NCI-H1417 (cell line): ENCODE measurements around the gene ABTB1.

Experiments used
- DNase-seq, 3 experiments: peaks; one replicate each; lab custom pipeline; 2025; lab: John Stamatoyannopoulos, UW

ABTB1 gene

DNA sequence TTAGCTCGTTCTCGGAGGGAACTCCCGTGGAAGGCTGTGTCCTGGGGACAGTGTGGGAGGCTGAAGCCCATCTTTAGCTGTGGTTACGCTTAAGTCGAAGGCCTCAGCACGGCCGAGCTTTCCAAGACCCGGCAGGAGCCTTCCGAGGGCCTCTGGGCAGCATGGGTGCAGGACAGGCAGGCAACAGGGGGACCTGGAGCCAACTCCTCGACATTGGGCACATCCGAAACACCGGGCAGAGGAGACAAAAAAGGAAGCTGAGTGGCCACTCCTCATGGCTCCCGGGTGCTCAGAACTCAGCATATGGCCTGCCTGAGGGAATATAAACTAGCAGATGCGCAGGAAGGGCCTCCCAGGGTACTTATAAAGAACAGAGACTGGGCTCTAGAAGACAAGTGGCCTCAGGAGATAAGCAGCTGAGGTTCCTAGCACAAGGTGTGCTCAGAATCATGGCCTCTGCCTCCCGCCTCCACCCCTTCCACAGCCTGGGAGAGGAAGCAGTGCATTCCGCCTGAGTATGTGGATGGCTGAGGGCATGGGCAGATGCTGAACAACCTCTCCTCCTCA lies 34.1 kb downstream of the ABTB1 start:
- DNase-seq, result peak in 1 of 3 experiments; percentile 16

DNA sequence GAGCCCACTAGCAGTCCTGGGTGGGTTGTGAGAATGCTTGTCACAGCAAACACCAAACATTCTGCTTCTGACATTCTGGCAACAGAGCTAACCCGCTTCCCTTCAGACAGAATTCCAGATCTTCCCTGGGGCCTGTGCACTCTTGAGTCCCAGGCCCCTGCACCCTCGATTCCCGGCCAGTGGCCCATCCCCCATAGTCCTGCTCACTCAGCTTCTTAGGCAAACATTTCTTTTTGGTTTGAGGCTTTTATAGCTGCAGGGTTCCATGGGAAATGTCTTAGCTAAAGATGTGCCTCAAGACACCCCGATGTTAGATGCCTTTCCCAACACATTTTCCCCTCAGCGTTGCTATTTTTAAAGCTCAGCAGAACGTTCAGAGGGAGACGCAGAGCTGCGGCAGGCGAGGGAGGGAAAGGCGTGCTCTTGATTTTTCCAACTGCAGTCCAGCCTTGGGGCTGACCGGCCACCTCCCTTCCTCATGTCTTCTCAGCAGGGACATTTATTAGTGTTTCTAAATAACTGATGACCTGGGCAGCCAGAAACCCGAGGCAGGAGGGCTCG lies 35.2 kb downstream of the ABTB1 start:
- DNase-seq, result peak in 2 of 3 experiments; percentile 52 to 65

DNA sequence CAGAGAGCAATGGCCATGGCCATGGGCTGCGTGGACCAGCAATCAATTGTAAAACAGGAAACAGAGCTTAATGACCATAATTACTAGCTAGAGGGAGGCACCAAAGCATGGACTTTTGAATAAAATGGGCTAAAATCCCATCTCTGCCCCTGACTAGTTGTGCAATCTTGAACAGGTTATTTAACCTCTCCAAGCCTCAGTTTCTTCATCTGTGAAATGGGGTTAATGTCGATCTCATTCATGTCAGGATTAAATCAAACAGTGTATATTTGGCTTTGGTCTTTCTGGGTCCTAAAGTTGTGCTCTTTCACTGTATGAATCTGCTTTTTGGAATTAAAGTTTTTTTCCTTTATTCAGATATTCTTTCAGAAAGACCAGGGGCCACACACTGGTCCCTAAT lies 36.1 kb downstream of the ABTB1 start:
- DNase-seq, result peak in 1 of 3 experiments; percentile 76

DNA sequence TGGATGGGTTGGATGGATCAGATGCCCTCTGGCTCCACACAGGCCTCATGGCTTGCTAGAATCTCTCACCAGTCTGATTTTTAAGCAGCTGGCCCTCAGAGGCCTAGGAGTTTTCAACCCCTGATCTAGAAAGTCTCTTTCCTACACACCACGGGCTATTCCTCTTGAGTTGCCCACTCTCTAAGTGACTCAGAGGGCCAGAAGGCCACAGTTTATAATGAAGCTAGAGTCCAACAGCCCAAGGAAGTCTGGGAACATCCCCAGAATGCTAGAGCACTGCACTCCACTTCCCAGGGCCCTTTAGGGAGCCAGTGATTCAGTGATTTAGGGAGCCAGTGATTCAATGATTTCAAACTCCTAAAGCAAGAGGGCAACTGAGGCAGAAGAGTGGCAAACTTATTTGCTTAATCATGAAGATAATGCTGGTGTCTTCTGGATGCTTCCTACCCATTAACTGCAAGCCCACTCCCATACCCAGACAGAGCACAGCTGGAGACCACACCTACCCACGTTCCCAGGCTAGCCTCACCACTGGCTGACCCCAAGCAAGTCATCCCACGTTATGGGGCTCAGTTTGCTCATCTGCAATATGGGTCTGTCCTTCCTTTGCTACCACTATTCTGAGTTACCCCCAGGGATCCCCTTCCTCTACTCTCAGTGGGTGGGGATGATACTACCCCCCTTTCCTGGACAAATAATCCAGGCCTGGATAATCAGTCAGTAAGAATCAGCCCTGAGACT lies 36.7 kb downstream of the ABTB1 start:
- no peak for DNase-seq

DNA sequence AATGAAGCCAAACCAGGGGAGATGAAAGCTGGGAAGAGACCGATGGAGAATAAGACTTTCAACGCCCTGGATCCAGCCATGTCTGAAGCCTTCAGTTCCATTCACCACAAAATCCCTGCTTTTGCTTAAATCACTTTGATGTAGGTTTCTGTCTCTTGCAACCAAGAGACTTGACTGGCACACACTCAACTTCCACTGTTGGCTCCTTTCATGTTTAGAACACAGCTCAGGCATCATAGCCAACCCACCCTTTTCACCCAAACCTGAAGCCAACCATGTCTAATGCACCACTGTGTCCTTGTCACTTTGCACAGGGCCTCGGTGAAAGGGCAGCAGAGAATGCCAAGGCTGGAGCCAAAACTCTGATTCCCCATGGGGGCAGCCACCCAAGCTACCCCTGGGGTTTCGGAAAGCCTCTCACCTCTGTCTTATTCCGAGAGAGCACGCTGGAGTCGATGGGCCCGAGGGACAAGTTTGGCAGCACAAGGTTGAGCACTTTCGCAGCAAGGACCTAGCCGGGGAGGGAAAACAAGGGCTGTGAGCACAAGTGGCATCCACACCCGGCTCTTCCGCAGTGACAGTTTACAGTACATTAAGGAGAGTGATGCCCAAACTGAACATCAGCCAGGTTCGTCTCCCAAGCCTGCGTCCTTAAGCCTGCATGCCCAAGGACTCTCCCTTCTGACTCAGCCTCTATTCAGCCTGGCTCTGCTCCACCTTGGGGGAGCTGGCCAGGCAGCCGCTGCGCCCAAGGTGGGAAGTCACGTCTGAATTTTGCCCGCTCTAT lies 37.6 kb downstream of the ABTB1 start:
- DNase-seq, result no peak

DNA sequence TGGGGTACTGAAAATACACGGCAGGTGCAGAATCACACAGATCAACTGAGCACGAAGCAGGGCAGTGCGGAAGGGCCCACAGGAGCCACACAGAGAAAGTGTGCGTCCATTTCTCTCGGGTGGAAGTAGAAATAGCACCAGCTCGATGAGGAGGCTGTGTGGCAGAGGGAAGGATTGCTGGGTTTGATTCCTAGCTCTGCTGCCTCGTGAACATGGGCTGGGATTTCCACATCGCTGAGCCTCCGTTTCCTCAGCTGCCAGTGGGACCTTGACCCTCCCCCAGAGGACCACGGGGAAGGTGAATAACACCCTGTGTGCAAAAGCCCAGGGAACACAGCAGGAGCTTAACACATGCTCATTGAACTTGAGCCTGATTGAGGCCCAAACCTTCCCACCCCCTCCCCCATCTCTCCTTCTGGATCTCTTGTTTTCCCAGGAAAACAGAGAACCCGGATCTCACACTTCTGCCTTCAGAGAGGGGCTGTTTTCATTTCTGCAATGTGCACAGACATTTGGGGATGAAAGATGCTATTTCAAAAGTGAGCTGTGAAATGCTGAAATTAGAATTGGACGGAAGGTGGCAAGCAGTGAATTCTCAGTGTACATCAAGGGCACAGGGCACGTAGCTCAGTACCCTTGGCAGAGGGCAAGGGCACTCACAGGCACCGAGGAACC lies 38.4 kb downstream of the ABTB1 start:
- DNase-seq, result no peak

DNA sequence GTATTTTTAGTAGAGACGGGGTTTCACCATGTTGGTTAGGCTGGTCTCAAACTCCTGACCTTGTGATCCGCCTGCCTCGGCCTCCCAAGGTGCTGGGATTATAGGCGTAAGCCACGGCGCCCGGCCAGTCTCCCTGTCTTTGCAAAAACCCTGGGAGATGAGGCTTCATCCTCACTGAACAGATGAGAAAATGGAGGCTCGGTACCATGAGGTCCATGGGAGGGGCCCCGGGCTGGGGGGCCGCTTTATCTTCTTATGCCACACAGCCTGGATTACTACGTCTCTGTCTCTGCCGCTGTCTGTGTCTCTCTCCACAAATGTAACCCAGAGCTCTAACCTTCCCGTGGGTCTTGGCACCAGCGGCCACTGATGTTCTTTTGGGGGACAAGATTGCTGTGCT lies 39.1 kb downstream of the ABTB1 start:
- DNase-seq, result no peak

DNA sequence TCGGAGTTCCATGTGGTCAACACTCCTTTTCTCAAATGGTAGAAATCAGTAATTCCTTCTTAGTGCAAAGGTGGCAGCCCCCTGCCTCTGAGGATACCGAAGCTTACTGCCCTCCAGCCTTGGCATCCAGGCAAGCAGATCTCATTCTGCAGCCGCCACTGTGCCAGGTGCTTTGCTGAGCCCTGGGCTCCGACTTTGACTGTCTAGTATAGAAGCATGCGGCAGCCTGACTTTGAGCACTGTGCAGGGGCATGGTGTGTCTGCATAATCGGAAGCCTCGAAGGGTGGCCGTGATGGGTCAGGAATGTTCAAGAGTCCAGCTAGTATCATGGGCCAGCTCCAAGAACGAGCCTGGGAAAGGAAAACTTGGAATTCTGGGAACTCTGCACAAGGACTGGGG lies 39.7 kb downstream of the ABTB1 start:
- DNase-seq, result no peak

DNA sequence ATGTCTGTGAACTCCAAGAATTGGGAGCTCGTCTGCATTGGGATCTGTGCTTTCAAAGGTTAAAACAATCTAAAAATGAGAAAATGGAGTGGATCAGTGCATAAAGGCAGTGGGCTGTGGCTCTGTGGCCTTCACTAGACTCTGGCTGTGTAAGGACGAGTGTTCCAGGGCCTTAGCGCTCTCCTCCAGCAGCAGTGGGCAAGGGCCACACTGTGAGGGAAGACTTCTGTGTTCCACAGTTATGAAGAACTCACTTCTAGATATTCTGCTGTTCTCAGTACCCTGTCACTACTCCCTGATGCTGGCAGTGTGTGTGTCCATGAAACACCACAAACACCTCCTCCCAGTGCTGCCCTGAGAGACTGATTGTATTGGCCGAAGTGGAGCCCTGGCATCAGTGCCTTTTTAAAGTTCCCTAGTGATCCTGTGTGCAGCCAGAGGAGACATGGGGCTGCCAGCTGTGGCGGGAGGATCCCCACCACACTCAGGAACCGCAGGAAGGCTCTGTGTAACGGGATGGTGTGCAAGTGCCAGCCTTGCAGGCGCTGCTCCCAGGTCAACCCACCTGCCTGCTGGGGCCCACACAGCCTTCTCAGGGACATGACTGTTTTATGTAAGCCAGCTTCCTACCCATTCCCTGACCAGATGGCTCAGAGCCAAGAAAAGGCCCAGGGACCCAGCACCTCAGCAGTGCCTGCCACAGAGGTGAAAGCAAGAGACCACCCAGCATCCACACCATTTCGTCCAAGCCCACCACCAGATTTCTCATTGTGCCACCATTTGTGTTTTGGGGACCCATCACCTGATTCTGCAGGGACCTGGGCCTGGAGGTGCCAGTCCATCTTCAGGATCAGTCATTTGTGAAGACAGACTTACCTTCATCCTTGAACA lies 40.4 kb downstream of the ABTB1 start:
- peak in 2 of 3 experiments; percentile 36 to 55 for DNase-seq

DNA sequence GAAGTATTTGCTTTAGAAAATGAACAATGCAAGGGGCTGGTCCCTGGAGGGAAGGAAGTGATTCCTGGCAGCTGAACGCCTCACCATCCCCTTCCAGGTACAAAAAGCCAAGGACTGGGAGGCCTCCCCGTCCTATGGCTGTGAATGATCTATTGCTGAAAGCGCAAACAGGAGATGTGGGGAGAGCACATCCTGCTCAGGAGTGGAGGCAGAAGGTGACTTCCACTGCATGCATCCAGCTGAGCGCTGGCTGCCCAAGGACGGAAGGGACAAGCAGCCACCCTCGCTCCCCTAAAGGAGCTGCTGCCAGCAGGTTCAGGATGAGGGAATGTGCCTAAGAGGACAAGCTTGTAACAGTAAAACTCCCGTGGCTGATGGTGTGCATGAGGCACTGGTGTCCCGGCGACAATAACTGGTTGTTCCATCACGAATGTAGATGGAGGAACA lies 41.4 kb downstream of the ABTB1 start:
- DNase-seq, result peak; percentile 55 to 79 (median 63)

DNA sequence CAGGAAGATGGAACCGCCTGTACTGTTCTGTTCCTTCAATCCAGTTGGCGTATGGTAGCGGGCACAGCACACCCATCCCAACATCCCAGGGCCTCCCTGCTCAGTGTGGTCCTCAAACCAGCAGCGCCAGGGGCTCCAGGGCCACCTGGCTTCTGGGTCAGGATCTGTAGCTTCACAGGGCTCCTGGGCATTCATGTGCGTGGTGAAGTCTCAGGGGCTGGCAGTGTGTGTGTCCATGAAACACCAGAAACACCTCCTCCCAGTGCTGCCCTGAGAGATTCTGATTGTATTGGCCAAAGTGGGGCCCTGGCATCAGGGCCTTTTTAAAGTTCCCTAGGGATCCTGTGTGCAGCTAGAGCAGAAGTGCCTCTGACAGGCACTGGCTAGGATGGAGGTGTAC lies 42.1 kb downstream of the ABTB1 start:
- no peak for DNase-seq

DNA sequence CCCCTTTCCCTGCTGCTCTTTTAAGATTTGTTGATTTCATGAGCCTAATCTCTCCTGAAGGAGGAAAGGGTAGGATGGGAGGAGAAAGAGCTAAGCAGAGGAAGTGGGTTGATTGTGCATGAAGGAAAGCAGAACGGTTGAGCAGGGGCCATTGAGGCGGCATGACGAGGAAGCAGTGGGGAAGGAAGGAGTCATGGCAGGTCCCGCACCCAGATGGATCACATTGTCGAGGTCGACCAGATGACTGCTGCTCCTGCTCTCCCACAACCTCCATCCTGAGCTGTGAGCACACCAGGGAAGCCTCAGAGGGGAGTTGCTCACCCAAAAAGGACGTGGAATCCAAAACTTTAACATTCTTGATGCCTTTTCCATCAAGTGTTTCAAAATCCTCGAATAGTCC lies 42.8 kb downstream of the ABTB1 start:
- DNase-seq, result no peak

DNA sequence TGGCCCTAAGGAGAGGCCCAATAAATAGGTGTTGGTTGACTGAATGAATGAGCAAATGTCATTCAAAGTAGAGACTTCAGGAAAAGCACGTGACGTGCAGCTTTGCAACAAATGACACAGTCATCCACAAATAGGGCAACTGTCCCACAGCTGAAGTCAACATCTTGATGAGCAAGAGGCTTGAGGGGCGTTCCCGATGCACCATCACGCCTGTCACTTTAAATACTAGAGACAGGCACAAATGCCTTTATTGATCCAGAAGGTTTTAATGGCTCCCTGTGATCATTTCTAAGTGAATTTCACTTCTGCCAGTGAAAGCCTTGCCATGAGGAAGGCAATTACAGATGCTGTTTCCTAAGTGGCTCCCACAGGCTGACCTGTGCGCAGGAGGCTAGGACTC lies 43.6 kb downstream of the ABTB1 start:
- no peak for DNase-seq

DNA sequence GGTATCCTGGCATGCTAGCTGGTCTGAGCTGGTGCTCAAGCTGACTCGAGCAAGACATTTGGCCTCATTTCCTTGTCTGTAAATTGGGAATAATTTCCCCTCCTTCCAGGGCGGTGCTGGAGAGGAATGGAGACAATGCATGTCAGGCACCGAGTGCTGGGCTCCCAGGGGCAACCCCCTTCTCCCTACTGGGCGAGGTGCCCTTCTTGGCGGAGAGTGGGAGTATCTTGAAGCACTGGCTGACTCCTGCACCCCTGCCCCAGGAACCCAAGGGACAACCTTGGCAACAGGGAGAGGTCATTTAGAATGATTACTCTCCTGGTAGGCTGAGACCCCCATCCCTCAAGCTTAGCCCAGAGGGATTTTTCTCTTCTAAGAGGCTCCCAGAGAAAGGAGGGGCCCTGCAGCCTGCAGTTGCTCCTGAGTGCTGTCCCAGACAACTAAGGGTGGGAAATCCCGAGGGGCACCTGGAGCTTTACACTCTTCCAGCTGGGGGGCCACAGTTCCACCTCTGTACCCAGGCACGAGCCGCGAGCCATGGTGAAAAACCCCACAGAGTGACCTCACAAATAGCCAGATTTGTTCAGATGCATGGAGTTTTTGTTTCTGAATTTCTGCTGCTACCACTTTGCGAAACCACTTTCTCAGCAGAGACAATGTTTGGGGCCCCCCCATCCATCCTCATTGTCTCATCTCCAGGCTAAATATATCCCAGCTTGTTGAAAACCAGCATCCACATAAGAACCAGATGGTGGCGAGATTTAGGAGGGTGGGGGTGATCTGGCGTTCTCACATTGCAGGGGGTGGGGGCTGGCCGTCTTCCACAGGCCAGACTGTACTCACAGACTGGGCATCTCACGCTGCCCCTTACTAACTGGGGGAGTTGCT lies 44.8 kb downstream of the ABTB1 start:
- no peak for DNase-seq

DNA sequence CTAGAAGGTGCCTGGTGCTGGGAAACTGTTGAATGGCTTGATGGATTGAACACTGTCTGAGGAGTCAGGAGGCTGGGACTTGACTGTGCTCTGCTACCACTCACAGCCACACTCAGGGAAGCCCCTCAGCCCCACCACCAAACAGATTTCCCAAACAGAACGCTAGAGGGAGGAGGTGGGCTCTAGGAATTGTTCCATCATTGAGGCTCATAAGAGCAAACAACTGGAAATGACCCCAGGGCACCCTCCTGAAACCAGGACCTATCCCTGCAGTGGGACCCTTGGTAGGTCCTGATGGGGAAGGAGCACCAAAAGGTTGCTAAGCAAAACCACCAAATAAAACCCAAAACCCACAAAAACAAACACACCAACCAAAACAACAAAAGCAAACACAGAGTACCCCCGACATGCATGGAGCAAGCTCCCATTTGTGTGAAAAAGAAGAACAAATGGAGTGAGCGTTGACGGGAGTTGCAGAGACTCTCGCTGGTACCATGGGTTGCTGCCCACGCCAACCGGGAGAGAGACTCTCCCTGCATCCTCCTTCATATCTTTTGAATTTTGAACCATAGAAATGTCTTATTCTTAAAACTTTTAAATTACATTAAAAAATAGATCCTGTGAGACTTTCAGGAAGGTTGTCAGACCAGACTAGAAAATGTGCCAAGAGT lies 45.6 kb downstream of the ABTB1 start:
- DNase-seq, result no peak

DNA sequence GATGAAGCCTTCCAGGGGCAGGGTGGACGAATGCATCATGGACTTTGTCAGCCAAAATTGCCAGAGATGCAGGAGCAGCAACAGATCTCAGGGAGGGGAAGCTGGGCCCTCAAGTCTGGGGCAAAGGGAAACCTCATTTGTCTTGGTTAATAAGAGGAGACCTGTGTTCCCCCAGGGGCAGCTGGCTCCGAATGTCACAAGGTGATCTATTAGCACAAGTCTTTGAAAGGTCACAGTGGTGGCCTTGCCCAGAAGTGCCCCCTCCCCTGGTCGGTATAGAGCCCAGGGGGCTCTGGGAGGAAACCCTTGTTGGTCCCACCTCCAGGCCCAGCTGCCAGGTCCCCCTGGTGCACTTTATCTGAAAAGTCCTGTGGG lies 46.2 kb downstream of the ABTB1 start:
- no peak for DNase-seq

DNA sequence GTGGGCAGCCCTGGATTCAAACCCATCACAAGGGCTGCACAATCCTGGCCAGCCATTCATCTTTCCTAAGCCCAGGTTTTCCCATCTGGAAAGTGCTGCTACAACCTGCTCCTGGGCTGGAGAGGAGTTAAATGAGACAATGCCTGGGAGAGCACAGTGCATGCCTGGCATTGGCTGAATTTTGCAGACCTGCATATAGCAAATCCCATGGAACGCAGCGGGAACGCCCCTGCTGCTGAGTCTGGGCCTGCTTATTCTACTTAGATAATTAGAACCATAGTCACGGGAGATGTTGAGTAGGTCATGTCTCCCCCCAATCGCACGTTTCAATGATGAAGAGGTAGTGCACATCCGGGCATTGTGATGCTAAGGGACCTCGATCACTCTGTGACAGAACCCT lies 46.6 kb downstream of the ABTB1 start:
- DNase-seq, result no peak

DNA sequence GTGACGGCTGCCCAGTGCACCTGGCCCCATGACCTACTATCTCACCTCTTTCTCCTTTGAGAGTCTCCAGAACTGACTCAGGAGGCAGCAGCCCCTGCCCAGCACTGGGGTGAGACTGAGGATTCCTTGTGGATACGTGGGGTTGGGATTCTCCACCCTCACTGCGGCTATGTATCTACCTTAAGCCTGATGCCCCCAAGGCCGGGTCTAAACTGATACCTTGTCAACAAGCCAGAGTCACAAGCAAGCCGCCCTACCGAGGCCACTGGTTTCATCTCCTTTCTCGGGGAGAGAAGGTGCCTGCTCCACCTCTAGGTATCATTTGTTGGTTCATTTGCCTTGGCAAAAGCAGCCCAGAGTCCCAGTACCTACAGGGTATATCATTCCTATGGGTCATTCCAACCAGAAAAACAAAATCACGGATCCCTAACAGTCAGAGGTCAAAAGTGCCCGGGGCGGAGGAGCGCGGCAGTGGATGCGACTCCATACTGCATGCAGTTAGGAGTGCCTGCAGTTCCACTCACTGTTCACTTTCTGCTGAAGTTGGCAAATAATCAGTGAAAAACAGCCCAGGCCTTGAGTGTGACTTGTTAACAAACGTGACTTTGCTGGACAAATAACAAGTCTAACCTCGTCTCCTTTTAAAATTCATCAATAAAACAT lies 47.5 kb downstream of the ABTB1 start:
- no peak for DNase-seq
